Measurements from ENCODE around the gene GFRA1.
A peak's percentile ranks its signal among the peaks of the same experiment; 100 is the strongest.

GFRA1 gene

GRCh38 chr10:116272440-116273283 lies at the start of gene GFRA1:
TSS of gene GFRA1 (minus strand) at chr10:116273206. CDS start at chr10:116272029, 1,177 bp downstream.
- no peak for DNase-seq

- no peak for DNase-seq
These were observed 43.5 kb upstream of the GFRA1 start for GRCh38 chr10:116316503-116316902.

GRCh38 chr10:116312548-116312947 lies 39.5 kb upstream of the GFRA1 start:
- no peak for DNase-seq

- no peak for DNase-seq
These were observed 38.9 kb upstream of the GFRA1 start for GRCh38 chr10:116311706-116312490.

- no peak for DNase-seq
These were observed 38.0 kb upstream of the GFRA1 start for GRCh38 chr10:116311016-116311415.

GRCh38 chr10:116307455-116307854 lies 34.4 kb upstream of the GFRA1 start:
- DNase-seq, result no peak

- no peak for DNase-seq
These were observed 33.8 kb upstream of the GFRA1 start for GRCh38 chr10:116306847-116307246.

- DNase-seq, result no peak
These were observed 31.9 kb upstream of the GFRA1 start for GRCh38 chr10:116304923-116305322.

GRCh38 chr10:116300542-116300941 lies 27.5 kb upstream of the GFRA1 start:
- no peak for DNase-seq

GRCh38 chr10:116298586-116298985 lies 25.6 kb upstream of the GFRA1 start:
- no peak for DNase-seq

GRCh38 chr10:116296291-116296721 lies 23.3 kb upstream of the GFRA1 start:
- no peak for DNase-seq

GRCh38 chr10:116292493-116292892 lies 19.5 kb upstream of the GFRA1 start:
- no peak for DNase-seq

- no peak for DNase-seq
These were observed 16.6 kb upstream of the GFRA1 start for GRCh38 chr10:116289652-116290051.

GRCh38 chr10:116287906-116288501 lies 15.0 kb upstream of the GFRA1 start:
- DNase-seq, result peak; percentile 41

GRCh38 chr10:116286626-116287200 lies 13.7 kb upstream of the GFRA1 start:
- DNase-seq, result no peak

GRCh38 chr10:116281775-116282174 lies 8.8 kb upstream of the GFRA1 start:
- no peak for DNase-seq

GRCh38 chr10:116278846-116279245 lies 5.8 kb upstream of the GFRA1 start:
- DNase-seq, result no peak

GRCh38 chr10:116276981-116277380 lies 4.0 kb upstream of the GFRA1 start:
- DNase-seq, result no peak

GRCh38 chr10:116274064-116274904 lies 1.3 kb upstream of the GFRA1 start:
- no peak for DNase-seq

GRCh38 chr10:116271593-116272439 lies 1.2 kb downstream of the GFRA1 start:
- no peak for DNase-seq

Measured in KG1 (cell line).